Vagina (tissue), 2 donors: Measurements from ENCODE around the gene B9D1.

ENCODE experiments used
- POLR2A ChIP-seq, 2 donors: fragments of 450-650 bp; IDR thresholded peaks; one replicate each; pipeline ENCODE4 v1.6.1; 2017; ENCODE audit warnings: antibody characterized with exemption in 2 of 2, mild to moderate bottlenecking in 2 of 2, moderate library complexity in 2 of 2
- POLR2AphosphoS5 ChIP-seq, 2 donors: sonication (generic); formaldehyde crosslinking; IDR thresholded peaks; one replicate each; pipeline ENCODE4 v1.9.0; 2017; ENCODE audit warnings: antibody characterized with exemption in 2 of 2, mild to moderate bottlenecking in 2 of 2, low read depth in 1 of 2; ENCODE audit not compliant: insufficient read depth in 1 of 2
- TF ChIP-seq, protein P1 (sequence below), 3 experiments: fragments of 450-650 bp in 2 of 3; fragments of 200-600 bp in 1 of 3; sonication (generic) in 1 of 3; IDR thresholded peaks; one replicate each; pipeline ENCODE4 v1.5.1; 2017 to 2019; ENCODE audit warnings: antibody characterized with exemption in 3 of 3, mild to moderate bottlenecking in 2 of 3, moderate library complexity in 2 of 3

- TF ChIP-seq POLR2AphosphoS5 (IDR thresholded peaks at IDR 0.05; ENCODE audit: insufficient read depth in 1 of 2, low read depth in 1 of 2) (no peak), POLR2A (IDR thresholded peaks at IDR 0.05) (no peak)
- TF ChIP-seq, protein P1, sequence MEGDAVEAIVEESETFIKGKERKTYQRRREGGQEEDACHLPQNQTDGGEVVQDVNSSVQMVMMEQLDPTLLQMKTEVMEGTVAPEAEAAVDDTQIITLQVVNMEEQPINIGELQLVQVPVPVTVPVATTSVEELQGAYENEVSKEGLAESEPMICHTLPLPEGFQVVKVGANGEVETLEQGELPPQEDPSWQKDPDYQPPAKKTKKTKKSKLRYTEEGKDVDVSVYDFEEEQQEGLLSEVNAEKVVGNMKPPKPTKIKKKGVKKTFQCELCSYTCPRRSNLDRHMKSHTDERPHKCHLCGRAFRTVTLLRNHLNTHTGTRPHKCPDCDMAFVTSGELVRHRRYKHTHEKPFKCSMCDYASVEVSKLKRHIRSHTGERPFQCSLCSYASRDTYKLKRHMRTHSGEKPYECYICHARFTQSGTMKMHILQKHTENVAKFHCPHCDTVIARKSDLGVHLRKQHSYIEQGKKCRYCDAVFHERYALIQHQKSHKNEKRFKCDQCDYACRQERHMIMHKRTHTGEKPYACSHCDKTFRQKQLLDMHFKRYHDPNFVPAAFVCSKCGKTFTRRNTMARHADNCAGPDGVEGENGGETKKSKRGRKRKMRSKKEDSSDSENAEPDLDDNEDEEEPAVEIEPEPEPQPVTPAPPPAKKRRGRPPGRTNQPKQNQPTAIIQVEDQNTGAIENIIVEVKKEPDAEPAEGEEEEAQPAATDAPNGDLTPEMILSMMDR (IDR thresholded peaks at IDR 0.05) = no peak
Measured at GRCh38 chr17:19306160-19307111, 56.1 kb downstream of the B9D1 start.
